Nucleus accumbens (tissue), 56 donors: ENCODE results near the gene PRKG1.

Experiments
- DNase-seq, 56 donors: peaks; one replicate each; lab custom pipeline; 2025; lab: John Stamatoyannopoulos, UW

Gene PRKG1

DNA sequence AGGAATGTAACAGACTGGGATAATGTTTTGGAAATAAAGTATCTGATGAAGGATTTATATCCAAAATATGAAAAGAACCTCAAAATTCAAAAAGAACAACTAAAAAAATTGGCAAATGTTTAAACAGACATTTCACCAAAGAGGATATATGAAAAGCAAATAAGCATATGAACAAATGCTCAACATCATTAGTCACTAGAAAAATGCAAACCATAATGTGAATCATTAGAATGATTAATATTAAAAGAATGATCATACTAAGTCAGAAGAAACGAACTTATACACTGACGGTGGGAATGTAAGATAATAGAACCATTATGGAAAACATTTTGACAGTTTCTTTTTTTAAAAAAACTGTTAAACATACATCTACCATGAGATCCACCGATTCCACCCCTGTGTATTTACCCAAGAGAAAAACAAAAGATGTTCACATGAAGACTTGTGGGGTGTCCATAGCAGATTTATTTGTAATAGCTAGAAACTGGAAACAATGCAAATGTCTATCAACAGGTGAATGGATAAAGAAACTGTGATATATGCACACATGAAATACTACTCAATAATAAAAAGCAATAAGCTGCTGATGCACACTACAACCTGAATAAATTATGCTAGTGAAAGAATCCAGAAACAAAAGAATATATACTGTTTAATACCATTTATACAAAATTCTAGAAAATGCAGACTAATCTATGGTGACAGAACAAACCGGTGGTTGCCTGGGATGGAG lies 35.7 kb downstream of the PRKG1 start:
- no peak for DNase-seq

DNA sequence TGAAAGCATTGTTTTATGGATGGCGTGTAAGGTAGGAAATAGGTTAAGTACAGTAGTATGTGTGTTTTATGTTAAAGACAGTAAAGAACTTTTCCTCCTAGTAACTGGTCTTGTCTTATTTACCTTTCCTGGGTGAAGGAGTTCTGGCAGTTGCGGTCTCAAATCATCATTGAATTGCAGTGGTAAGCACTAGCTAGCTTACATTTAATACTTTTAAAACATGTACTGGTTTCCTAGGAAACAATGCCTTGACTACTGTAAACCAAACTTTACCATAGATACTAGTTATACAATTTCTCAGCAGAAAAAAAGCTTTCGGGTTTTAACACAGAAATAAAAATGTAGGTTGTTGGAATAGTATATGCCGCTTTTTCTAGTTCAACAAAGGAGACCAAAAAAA lies 37.7 kb downstream of the PRKG1 start:
- DNase-seq = no peak

DNA sequence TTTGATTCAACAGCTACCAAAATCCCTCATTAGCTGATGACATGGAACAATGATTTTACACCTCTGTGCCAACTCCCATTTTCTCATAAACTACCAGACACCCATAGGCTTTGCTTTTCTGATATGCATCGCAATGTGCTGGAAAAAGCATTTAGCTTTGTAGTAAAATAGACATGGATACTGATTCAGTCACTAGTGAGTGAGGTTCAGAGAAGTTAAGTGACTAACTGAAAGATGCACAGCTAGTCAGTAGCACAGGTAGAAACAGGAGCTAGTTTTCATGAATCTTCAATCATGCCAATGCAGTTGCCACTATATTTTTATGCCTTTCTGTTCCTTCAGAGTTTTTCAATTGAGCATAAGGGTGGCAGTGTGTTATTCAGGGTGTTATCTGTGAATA lies 38.7 kb downstream of the PRKG1 start:
- no peak for DNase-seq

DNA sequence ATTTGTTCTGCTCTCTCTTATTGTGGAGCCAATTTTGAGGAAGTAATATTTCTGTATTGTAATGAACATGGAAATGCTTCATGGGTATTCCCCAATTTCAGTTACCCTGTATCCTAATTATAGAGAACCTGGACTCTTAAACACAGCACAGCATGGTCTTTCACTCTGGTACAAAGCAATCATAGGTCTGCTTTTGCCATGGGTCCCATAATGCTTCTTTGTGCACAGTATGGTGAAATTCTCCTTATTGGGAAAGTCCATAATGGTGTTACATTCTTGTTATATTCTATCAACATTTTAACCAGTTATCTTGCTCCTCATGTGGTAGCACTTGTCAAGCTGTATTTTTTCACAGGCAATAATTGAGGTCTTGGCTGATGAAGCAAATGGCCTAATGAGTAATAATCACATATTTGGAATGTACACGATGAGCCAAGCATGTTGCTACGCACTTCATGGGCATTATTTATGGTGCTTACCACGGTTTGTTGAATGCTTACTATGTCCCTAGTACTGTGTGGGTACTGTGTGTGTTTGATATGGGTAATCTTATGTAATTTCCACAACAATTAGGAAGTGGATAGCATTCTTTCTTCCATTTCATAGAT lies 42.9 kb downstream of the PRKG1 start:
- no peak for DNase-seq

DNA sequence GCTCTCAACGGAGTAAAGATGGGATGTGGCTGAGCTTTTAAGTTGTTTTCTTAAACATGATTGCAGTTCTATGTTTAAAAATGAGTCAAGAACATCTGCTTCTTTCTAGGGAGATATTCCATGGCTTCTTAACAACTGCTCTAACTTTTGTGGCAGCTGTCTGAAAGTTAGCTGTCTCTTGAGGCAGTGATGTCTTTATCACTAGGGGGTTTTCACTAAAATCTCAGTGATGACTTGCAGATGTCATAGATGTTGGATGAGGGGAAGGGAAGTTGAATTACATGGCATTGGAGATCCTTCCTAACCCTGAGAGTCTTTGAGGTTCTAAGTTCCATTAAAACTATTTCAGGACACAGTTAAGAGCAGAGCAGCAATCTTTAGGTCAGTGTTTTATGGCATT lies 43.5 kb downstream of the PRKG1 start:
- DNase-seq = no peak

DNA sequence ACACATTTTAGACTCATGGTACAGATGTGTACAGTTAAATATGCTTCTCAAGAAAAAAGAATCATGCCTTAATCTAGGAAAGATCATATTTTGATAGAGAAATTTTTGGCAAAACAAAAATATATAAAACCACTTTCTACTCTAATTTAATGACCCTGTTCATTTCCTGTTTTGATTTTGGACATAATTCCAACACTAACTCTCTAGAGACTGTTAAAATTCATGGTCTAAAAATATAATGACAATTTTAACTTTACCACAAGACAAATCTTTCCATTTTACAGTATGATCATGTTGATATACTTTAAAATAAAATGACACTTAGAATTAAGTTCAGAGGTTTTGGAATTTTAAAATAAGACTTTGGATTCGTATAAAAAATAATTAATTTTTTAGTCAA lies 45.2 kb downstream of the PRKG1 start:
- DNase-seq = no peak

DNA sequence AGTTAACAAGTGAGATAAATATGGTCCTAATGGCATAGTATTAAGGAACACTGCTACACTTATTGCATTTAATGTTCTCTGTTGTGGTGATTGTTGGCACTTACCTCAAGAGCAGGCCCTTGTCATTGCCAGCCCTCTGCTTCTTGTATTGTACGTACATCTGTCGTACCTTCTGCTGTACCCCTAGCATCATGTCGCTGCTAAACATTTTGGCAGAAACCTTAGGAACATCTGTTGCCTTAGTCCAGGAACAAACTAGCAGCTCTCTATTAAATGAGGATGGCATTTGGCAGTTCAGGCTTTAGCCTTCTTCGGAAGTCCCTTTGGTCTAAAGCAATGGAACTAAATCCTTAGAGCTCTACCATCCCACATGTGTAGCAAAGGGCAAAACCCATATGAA lies 47.6 kb downstream of the PRKG1 start:
- no peak for DNase-seq

DNA sequence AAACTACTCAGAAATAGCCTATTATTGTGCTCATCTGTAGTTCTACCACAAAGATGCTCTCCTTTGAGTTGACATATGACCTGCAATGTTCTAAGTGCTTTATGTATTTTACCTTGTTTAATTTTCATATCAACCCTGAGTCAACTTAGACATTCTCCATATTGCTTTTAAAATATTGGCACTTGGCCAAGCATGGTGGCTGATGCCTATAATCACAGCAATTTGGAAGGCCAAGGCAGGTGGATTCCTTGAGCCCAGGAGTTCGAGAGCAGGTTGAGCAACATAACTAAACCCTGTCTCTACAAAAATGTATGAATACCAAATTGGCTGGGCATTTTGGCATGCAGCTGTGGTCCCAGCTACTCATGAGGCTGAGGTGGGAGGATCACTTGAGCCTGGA lies 50.6 kb downstream of the PRKG1 start:
- no peak for DNase-seq

DNA sequence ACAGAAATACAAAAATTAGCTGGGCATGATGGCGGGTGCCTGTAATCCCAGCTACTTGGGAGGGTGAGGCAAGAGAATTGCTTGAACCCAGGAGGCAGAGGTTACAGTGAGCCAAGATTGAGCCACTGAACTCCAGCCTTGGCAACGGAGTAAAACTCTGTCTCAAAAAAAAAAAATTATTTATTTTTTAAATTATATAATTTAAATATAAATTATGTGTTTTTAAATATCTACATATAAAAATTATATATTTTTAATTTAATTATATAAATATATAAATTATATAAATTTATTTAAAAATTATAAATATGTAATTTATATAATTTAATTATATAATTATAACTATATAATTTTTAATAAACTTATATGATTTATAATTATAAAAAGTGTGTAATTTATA lies 51.2 kb downstream of the PRKG1 start:
- no peak for DNase-seq

DNA sequence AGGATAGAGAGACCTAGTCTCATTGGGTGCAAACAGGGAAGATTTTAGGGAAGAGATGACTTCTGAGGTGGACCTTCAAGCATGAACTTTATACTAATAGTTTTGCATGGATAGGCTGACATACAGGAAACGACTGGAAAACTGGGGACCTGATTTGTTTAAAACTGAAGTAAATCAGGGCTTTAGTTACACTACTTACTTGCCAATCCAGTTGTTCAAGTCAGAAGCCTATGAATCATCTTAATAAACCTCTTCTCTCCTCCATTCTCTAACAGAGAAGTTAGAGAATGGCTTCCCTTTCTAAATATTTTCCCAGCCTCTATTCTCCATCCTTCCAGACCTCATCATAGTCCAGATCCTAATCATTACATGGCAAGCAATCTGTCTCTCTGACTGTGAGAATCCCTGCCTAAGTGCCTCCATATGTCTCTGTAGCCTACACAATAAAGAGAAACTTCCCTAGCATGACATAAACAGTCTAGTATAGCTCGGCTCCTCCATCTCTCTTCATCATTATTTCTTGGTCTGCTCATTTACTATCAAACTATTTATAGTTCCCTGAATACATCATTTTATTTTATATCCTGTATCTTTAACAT lies 55.8 kb downstream of the PRKG1 start:
- no peak for DNase-seq

DNA sequence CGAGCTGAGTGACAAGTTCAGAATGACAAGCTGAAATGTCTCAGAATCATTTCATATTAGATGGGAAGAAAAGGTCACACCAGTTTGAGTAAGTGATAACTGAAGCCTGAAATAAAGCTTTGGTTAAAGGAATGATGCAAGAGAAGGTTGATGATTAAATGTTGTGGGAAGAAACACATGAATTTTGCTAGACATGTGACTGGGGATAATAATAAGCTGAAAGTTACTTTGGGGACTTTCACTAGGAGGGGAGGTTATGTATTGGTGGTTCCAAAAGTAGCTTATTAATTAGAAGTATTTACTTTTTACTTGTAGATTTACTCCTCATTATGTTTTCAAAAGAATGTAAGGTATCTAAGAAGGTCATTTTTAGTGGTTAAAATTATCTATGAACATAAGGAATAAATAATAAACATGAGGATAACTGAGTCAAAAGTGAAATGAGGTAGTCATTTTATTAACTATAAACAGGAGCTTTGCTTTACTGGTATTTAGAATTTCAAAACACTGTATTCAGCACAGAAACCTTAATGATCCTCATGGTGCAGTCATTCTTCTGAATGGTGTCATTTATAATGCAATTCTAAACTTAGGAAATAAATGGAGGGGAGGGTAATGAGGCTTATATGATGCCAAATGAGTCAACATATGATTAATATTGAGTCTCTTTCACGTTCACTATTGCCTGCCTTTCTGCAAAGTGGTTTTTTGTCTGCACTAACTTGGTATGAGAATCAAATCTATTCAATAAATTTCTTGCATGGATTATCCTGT lies 63.7 kb downstream of the PRKG1 start:
- no peak for DNase-seq

DNA sequence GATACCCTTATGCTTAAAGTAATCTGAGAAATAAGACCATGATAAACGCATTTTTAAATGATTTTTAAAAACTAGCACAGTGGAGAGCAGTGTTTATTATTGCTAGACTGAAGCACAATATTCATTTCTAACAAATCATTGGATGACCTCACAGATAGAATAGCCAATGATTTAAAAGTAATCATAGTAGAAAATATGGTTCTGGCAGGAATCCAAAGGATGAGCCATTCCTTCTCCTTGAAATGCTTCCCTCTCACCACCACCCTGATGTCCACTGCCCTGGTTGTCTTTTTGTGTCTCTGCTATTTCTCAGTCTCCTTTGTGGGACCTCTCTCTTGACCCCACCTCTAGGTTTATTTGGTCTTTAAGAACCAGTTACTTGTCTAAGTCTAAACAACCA lies 64.9 kb downstream of the PRKG1 start:
- no peak for DNase-seq

DNA sequence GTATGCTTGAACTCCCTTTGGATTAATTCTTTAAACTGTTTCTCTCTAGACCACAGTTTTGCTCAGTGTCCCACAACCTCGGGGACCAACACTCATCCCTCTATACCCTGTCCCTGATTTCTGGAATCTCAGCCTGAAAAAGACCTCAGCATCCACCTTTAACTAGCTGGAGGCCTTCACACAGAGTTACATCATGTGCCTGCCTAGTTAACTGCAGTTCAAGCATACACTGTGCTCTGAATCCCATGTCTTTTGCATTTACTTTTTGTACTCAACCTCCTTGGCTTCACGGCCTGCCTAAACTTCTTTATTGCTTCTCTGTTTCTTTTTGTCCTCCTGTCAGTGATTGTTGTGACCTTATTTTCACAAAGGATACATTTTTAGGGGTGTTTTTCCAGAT lies 66.7 kb downstream of the PRKG1 start:
- DNase-seq = no peak

DNA sequence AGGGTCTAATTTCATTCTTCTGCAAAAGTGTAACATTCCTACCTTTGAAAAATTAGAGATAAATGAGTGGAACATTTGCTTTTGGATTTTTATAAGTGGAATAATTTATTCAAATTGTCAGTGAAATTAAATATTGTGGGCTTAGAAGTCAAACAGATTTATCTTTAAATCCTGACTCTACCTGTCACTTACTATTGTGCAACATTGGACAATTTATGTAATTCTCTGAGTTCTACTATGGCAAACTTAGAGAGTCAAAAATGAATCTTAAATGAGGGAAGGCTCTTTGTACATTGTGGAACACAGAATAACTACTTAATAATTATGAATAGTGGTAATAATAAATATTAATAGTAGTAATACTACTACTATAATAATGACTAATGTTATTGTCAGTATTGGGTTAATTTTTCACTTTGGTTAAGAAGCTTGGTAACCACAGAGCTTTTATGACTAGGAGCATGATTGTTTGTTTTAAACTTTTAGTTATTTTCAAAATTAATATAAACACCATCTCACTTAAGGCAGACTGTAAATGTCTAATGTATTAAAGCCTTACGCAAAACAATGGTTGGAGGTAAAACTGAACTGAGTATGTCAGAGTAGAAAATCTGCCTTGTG lies 70.0 kb downstream of the PRKG1 start:
- no peak for DNase-seq

DNA sequence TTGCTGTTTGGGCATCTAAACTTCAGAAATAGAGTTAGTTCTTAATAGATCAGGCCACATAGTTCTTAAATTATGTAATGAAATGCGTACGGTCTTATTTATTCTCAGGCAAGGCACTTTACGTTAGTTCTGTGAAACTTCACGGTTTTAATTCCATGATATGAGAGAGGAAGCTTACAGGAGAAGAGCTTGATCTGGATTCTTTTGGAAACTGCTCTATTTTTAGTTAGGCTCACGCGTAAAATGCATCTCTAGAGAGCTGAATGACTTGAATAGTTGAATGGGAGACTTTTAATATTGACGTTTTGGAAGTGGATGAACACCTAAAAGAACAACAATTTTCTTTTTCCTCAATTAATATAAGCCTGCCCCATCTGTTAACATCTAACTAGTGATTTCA lies 71.1 kb downstream of the PRKG1 start:
- DNase-seq = no peak

DNA sequence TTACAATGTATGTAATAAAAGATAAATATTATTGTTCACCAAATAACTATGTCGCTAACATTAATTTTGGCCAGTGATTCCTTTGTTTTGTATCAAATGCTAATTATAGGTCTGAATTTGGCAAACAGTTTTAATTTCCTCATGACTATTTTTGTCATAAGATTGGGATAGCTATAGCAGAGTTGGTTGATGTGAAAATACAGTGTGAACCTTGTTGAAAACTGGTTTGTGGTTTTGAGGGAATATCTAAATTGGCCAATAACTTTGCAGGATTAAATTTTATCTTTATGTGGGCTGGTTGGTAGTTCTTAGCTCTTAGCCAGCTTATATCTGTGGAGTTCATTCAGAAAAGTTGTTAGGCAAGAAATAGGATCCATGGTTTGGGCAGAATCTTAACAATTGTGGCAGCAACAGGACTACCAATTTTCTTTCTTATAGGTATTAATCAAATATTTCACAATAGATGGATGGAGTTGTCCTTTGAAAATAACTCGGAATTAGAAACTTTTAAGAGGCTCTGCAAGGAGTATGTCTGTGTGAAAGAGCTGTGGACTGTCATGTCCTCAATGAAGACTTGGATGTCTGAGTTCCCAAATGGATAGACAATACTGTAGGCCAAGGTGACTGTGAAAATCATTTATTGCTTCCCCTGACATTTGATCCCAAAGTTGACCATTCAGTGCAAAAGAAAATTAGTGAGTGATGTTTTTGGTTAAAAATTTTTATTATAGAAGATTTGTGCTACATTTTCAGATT lies 73.5 kb downstream of the PRKG1 start:
- DNase-seq = no peak

DNA sequence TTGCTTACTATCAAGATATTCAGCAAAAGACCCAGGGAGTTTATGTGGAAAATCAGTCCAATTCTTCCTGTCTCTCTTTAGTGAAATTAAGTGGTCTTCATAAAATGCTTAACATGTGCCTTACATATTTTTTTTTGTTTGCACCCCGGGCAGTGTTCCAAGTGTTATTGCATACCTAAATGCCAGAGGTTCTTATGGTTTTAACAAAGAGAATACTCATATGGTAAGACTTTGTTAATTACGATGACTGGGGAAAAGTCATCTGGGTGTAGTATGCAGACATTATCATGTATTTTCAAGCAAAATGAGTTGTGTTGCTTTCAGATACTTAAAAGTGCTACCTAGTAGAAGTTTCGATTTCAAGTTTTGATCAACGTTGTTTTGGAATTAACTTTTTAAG lies 82.6 kb downstream of the PRKG1 start:
- no peak for DNase-seq

DNA sequence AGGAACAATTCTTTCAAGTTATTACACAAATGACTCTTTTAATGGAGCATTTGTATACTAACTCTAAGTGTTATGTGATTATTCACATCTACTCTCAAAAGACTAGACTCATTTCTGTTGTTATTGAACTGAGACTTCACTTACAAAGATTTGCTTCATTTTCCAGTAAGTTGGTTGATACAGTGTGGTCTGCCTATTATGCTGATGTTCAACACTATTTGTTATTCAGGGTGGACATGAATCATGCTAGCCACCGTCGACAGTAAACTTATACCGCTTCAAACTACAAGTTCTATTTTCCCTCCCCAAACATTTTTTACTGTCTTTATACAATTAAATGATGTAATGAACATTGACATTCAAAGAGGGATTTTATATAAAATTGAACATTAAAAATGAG lies 84.5 kb downstream of the PRKG1 start:
- no peak for DNase-seq

DNA sequence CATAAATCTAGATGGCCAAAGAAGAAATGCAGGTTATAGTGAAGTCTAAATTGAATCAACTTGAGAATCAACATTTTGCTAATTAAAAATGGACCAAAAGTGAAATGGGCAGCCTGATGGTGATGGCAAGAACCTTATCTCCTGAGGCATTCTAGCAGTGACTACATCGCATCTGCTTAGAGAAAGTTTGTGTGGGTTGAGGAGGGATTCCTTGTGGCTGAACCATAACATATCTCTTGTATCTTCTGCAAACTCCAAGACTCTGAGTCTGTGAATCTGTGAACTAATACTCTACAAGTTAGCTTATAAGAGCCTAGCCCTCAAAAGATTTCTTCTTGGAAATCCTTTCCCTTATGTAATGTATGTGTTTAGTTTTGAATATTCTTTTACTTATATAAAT lies 85.6 kb downstream of the PRKG1 start:
- no peak for DNase-seq

DNA sequence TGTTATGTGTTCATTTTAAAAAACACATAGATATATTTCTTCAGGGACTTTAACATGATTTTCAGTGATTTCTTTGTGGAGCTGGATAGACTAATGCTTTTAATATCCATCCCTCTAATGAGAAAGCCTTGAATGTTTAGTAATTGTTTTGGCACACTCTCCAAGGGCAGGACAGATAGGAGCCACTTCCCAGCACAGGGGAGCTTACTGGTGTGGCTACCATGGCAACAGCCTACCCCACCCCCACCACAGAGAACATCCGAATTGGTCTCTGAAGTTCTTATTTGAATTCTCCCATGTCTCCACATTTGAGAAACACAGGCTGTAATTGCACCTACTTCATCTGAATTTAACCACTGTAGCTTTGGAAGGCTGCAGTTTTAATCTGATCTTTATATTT lies 87.7 kb downstream of the PRKG1 start:
- DNase-seq = peak in 5 of 56 donors; percentile 1 to 13 (median 2)
